PFSK-1 (cell line): ENCODE results near the gene IL6.

ENCODE experiments used
- POLR2AphosphoS5 ChIP-seq: IDR thresholded peaks from 2 replicates; pipeline ENCODE4 v1.6.1; 2012; ENCODE audit warnings: low read depth, mild to moderate bottlenecking, control low read depth, low read length, moderate library complexity
- TAF1 ChIP-seq: IDR thresholded peaks from 2 replicates; pipeline ENCODE4 v1.6.1; 2012; ENCODE audit warnings: low read length, control low read depth, borderline replicate concordance; ENCODE audit not compliant: insufficient read depth

GRCh38 chr7:22720791-22721786 is 5.9 kb upstream of the IL6 start:
- TF ChIP-seq TAF1, result no peak
- no peak for TF ChIP-seq POLR2AphosphoS5
